HG02970 (cell line): ENCODE results near the gene SGPP2.
"Not testable (repeated sequence)": the region's sequence is repeated elsewhere in the genome, so short reads cannot be mapped to it uniquely, and the experiment has no call there.

Experiments used
- ATAC-seq: cut with Tn5 transposase; IDR thresholded peaks from one replicate; pipeline ENCODE4 v1.9.1; 2021; ENCODE audit warnings: mild to moderate bottlenecking, moderate library complexity, moderate number of reproducible peaks; ENCODE audit not compliant: unreplicated experiment, low FRiP score

SGPP2 gene

DNA sequence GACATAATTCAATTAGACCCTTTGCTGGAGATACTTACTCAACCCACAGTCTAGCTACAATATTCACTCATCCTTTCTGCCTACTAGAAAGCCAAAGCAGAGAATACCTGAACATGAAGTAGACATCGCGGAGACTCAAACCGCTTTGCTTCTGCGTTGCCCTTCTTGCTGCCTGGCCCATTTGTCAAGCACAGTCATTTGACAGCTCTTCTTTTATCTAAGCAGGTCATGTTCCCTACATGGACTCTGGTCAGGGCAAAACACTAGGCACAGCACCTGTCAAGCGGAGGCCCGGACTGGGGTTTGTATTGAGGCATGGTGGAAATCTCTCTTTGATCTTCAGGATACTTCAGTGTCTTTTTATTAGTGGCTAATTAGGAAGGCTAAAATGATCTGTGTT lies 141.9 kb downstream of the SGPP2 start:
- ATAC-seq: no peak

DNA sequence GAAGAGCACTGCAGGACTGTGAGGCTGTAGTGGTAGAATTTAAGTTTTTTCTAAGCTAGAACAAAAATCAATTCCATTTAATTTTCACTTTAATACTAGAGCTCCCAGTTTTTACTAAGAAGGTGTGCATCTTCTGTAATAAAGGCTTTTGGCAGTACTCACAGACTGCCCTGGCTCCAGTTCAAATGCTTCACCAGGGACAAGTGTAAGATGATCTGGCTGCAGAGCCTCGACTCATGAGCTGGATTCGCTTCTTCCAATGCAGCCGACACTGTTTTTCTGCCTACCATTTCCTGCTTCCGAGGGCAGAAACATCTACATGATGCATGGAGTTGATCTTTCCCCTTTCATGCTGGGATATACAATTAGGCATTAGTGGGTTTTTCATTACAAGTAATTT lies 144.5 kb downstream of the SGPP2 start:
- no peak for ATAC-seq

DNA sequence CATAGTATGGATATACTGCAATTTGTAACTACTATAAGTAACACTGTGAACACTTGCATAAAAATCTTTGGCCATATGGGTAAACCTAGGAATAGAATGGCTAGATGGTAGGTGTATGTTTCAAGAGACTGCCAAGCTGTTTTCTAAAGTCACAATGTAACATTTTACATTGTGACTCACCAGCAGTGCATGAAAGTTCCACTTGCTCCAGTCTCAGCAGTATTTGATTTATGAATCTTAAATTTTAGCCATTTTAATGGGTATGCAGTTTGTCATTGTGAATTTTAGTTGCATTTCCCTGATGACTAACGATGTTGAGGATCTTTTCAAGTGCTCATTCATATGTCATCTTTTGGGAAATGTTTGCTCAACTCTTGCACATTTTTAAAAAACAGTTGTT lies 145.5 kb downstream of the SGPP2 start:
- no peak for ATAC-seq

DNA sequence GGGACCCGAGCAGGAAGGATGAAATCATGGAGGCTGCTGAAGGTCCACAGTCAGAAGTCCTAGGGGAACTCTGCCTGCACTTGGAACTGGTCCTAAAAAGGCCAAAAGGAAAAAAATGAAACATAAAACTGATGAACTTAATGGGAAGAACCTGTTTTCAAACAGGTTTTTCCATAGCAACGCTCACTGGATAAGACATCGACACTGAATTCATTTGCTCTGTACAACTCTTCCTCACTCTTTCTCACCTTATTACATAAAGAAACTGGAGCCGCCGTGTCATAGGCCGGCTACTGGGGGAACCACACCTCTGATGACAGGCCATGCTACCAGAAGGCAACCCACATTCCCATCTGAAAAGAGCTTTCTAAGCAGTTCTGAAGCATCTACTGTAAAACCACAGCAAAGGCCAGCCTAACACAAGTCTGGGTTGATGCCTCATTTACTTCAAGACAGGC lies 147.9 kb downstream of the SGPP2 start:
- ATAC-seq: no peak

DNA sequence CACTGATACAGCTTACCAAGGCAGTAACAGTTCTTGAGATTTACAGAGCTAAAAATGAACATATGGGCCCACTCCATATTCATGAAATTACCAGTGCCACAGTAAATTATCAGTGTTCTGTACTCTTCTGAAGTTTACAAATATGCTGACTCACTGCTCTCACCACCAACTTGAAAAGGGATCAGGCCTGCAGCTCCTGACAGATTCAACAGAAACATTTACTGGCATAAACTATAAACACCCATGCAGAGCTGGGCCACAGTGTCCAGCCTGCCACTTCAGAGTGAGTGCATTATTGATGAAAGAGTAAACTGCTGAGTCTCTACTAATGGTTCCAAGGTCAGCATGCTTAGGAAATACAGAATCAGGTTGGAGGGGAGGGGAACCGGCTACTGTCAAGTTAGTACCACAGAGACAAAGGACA lies 148.4 kb downstream of the SGPP2 start:
- no peak for ATAC-seq

DNA sequence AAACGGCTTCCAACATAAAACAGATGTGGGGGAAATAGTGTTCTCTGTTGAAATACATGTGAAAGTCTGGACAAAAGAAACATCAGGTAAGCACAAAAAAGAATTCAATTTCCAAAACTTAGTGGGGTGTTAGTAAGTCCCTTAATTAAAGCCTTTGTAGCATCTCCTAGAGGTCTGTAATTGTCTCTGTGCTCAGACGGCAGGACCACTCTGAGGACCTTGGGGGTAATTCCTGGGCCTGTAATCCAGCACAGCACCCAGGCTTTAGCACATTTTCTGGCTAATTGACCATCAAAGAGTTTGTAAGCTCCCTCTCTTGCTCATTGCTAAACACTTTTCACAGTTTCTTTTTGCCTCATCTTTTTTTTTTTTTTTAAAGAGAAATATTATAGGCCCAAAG lies 151.3 kb downstream of the SGPP2 start:
- no peak for ATAC-seq

DNA sequence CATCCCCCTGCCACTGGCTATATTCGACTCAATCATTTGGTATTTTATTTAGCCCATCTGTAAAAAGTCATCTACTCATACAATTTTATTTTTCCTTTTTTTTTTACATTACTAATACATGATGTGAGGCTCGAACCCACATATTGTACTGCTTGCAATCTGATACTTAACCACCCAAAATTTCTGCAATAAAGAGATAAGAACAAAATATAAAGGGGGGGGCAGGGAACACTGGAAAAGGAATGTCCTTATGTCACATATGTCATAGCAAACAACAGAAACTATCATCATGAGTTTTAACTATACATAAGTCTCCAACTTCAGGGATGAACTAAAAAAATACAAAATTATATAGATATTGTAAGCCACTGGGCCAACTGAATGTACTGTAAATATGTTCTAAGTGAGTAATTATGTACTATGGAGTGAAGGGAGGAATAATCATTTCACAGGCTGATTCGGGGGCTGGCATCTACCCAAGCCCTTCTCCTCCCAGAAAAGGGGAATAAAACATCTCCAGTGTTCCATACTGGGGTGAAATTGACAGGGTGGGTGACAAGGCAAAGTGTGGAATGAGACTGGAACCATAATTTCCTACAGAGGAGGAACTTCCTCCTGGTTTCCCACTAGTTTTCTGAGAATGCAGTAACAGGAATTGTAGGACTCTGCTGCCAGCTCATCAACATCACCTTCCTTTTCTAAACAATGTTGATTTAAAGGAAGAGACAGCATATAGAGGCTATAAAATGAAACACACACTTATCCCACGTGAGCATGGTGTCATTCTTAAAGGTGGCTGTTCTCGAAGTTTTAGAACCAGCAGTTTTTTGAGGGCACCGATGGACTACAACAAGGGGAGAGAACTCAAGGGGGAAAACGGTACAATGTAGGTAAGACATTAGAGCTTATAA lies 152.1 kb downstream of the SGPP2 start:
- ATAC-seq: no peak

DNA sequence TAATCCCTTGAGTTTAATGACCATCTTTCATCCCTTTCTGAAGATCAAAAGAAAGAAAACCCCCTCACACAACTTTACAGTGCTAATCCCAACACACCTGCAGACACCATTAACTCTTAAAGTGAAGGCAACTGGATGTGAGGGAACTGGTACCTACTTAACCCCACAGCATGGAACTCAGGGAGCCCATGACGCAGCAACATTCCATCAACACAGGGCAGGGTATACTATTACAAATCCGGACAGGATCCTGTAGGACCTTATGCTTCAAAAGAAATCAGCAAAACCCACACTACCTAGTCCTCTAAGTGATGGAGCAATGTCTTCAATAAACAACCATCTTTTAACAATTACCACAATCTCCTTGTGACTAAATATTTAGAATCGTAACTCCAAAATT lies 153.0 kb downstream of the SGPP2 start:
- no peak for ATAC-seq

DNA sequence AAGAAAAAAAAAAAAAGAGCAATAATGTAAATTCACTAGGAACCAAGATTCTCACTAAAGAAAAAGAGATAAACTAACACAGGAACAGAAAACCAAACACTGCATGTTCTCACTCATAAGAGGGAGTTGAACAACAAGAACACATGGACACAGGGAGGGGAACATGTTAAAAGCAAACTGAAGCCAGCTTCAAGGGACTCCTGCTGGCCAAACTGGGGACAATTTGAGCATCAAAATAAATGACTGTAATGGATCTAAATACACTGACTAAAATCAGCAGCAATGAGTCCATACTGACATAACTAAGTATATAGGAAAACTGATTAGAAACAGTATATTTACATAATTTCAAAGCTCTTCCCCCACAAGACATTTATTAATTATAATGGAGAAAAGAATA lies 158.6 kb downstream of the SGPP2 start:
- ATAC-seq: no peak

DNA sequence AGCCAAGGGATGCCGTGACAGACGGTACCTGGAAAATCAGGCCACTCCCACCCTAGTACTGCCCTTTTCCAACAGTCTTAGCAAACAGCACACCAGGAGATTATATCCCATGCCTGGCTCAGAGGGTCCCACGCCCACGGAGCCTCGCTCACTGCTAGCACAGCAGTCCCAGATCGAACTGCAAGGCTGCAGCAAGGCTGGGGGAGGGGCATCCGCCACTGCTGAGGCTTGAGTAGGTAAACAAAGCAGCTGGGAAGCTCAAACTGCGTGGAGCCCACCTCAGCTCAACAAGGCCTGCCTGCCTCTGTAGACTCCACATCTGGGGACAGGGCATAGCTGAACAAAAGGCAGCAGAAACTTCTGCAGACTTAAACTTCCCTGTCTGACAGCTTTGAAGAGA lies 160.2 kb downstream of the SGPP2 start:
- ATAC-seq: not testable (repeated sequence)

DNA sequence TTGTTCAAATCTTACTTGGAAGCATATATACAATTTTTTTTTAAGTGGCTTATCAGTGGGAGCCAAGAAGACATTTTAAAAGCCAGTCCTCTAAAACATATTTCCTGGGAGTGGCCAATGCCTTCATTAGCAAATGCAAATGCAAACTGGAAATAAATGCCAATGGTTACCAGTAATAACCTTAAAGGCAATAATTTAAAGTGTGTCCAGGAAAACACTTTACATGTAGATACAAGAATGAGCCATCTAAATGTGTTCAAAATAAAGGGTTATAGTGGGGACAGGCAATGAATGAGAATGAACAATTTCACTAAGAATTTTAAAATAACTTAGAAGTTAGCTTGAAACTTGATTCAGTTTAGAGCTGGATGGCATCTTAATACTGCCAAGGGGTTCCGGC lies 167.3 kb downstream of the SGPP2 start:
- no peak for ATAC-seq

DNA sequence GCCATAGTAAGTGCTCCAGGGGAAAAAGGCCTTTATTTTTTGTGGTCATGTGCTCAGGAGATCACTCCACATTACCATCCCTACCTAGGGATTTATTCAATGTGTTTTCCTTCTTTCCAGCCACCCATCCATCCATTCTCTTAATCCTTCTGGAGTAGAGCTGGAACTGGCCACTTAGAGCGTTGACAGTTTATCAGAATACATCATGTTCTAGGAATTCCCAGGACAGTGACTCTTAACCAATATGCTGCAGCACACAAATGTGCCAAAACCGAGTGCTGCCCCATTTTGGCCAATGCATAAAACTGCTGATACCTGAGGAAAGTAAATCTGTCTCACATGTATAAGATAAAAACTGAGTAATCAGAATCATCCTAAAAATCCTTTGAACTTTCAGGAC lies 167.8 kb downstream of the SGPP2 start:
- no peak for ATAC-seq

DNA sequence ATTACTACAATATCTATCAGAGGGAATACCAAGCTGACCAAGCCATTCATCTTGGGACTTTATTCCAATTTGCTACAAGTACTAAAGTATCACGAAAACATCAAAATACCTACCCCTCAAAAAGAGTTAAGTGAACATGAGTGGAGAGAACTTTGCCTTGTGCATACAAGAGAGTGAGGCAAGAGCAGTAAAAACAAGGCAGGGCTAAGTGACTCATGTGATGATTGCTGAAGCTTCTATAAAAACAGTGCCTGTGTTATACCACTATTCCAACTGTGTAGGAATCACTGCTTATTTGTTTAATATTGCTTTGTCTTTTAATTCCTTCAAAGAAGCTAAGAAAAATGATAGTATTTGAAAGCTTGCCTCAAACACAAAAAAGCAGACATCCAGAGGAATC lies 170.3 kb downstream of the SGPP2 start:
- ATAC-seq: no peak

DNA sequence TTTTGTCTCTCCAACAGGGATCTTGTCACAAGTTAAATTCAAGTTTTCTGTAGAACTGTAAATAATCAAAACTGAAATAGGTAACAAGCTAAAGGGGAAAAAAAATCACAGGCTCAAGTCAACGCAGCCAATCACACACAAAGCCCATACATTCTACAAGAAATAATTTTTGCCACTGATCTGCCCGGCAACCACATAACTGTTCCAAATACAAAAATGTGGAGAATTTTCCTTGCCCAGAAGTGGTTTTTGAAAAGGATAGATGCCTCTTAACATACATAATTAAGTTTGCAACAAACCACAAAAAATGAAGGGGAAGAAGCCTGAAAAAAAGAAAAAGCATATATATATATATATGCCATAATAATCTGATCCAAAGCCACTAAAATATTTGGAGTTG lies 171.2 kb downstream of the SGPP2 start:
- no peak for ATAC-seq

DNA sequence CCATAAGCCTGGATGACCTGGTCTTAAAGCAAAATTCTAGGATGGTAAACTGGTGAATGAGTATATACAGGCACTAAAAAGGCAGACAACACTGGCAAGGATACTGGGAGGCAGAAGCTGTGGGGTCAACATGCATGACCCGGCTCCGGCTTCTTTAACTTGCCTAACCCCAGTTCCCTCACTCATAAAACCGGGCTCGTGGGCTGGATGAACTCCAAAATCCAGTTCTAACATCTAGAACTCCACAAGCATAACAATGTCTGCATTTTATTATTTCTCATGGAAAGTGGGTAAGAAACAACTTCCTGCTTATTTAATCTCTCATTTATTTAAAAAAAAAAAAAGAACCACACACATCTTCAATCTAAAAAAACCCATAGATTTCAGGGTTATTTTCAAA lies 174.3 kb downstream of the SGPP2 start:
- no peak for ATAC-seq

DNA sequence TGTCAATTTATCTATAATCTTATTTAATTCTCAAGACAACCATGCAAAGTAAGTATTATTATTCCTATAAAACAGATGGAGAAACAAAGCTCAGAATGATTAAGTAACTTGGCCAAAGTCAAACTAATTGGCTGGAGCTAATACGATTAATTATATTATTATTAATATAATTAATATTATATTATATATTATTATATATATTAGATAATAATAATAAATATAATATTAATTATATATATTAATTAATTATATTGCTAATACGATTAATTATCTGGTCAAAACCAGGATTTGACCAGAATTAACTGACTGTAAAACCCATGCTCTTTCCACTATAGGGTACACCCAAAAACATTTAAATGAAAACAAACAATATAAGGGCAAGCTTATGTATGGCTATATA lies 179.2 kb downstream of the SGPP2 start:
- no peak for ATAC-seq

DNA sequence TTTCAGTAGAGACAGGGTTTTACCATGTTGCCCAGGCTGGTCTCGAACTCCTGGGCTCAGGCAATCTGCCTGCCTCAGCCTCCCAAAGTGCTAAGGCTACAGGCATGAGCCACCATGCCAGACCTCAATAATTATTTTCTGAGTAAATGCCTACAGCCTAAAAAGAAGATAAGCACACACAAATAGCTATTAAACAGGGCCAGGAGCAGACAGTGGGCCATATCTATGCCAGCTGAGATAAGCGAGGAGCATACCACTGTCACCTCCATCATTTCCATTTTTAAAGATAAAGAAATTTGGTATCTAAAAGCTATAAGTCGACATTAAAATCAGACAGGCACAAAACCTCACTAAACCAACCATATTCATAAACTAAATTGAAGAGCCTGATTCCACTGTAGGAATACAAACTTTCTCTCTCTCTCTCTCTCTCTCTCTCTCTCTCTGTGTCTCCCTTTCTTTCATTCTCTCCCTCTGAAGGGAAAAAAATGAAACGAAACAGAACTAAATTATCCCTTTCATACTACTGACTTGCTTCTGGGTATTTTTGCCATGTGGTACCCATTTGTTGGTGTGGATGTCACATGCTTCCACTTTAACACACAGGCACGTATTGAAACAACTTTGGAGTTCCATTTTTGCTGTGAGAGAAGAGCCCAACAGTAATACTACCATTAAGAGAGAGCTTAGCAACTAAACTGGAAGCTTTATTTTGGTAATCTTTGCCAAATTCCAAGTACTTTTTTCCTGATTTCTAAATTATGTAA lies 180.6 kb downstream of the SGPP2 start:
- no peak for ATAC-seq

DNA sequence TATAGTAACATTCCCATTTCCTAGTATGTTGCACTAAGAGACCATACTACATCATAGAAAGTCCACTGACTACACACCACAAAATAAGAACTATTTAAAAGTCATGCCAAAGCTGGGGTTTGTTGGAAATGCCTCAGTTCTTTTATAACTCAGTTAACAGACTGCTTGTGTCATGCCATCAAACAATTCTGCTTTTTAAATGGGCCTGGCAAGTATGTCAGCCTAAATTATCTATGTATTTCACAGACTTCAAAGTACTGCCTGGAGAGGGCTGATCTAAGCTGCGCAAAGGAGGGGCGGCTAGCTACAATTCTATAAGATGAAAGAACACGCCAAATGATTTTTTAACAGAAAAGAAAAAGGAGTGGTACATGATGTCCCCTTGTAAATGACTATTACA lies 182.0 kb downstream of the SGPP2 start:
- no peak for ATAC-seq

DNA sequence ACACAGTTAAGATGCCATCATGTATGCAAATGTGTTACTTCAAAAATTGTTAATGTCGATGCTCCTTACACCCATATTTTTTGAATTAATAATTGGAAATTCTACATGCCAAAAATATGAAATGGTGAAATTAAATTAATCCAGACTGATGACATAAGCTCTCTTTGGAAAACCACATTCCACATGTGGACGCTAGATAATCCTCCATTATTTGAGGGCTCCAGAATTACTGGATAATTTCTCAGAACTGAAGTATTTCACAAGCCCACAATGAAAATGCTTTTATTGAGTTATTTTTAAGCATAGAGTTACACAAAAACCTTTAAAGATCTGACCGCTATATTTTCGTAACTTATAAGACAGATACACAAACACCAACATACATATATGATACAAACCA lies 183.7 kb downstream of the SGPP2 start:
- no peak for ATAC-seq

DNA sequence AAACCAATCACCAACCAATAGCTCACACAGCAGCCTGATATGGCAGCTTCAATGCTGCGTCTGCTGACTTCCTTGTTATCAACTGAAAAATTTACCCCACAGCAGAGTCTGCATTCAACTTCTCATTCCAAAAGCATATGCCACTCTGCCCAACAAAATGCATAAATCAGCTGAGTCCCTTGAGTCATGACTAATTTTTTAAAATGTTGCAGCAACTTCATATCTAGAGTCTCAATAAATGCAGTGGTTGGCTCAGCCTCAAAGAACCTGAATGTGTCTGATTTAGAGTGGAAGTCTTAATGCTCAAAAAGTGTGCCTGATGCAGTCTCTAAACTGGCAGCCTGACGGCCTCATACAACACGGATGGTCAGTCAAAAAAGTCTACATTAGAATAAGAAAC lies 185.0 kb downstream of the SGPP2 start:
- ATAC-seq: no peak
